Omental fat pad (tissue), 4 donors: ENCODE measurements around the gene ZBTB12. TPM values are rescaled to one million over a fixed set of nuclear protein-coding genes. Genes with fewer than 3 reads are reported as not detected.
"Not testable (repeated sequence)": the region's sequence is repeated elsewhere in the genome, so short reads cannot be mapped to it uniquely, and the experiment has no call there.

ENCODE experiments used
- ATAC-seq: fragments of 150-250 bp; one replicate; pipeline ENCODE4 v1.9.1; 2016; ENCODE audit warnings: mild to moderate bottlenecking, moderate library complexity; ENCODE audit not compliant: low FRiP score
- DNase-seq: peaks from one replicate; pipeline ENCODE4 v3.0.0-alpha.2; 2019; ENCODE audit warnings: low spot score
- total RNA-seq, 4 donors: library from RNA; depleted of rRNA; stranded (reverse); fragments of >200 nt; gene quantifications; one replicate each; pipeline ENCODE4 v1.1.0, GENCODE V29; 2016
- TF ChIP-seq, protein P1 (sequence below), 3 donors: fragments of 450-650 bp; IDR thresholded peaks; one replicate each; pipeline ENCODE4 v1.5.1; 2016 to 2017; ENCODE audit warnings: antibody characterized with exemption in 3 of 3, mild to moderate bottlenecking in 3 of 3, moderate library complexity in 2 of 3

Gene ZBTB12
- total RNA-seq, 4 donors from 2014 or later, result 0.48 to 1.9 (median 1.4) TPM

DNA sequence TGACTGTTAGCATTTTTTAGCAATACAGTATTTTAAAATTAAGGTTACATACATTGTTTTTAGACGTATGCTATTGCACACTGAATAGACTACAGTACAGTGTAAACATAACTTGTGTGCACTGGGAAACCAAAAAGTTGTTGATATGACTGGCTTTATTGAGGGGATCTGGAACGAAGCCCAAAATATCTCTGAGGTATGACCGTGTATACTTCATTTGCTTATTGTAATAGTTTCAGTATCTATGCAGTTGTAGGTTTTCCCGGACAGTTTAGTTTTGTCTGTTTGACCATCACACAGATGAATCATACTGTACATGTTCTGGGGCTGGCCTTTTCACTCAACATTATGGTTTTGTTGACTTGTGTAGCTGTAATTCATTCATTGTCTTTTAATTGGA is 6.9 kb upstream of the ZBTB12 start:
- ATAC-seq (no peak), DNase-seq (no peak)
- TF ChIP-seq, protein P1, sequence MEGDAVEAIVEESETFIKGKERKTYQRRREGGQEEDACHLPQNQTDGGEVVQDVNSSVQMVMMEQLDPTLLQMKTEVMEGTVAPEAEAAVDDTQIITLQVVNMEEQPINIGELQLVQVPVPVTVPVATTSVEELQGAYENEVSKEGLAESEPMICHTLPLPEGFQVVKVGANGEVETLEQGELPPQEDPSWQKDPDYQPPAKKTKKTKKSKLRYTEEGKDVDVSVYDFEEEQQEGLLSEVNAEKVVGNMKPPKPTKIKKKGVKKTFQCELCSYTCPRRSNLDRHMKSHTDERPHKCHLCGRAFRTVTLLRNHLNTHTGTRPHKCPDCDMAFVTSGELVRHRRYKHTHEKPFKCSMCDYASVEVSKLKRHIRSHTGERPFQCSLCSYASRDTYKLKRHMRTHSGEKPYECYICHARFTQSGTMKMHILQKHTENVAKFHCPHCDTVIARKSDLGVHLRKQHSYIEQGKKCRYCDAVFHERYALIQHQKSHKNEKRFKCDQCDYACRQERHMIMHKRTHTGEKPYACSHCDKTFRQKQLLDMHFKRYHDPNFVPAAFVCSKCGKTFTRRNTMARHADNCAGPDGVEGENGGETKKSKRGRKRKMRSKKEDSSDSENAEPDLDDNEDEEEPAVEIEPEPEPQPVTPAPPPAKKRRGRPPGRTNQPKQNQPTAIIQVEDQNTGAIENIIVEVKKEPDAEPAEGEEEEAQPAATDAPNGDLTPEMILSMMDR (IDR thresholded peaks at IDR 0.05), result no peak

DNA sequence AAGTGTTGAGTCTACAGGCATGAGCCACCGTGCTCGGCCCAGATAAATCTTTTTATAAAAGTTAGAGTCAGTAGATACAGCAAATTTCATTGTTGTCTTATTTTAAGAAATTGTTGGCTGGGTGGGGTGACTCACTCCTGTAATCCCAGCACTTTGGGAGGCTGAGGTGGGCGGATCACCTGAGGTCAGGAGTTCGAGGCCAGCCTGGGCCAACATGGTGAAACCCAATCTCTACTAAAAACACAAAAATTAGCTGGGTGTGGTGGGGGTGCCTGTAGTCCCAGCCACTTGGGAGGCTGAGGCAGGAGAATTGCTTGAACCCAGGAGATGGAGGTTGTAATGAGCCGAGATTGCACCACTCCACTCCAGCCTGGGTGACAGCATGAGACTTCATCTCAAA is 6.4 kb upstream of the ZBTB12 start:
- not testable (repeated sequence) for DNase-seq, ATAC-seq

DNA sequence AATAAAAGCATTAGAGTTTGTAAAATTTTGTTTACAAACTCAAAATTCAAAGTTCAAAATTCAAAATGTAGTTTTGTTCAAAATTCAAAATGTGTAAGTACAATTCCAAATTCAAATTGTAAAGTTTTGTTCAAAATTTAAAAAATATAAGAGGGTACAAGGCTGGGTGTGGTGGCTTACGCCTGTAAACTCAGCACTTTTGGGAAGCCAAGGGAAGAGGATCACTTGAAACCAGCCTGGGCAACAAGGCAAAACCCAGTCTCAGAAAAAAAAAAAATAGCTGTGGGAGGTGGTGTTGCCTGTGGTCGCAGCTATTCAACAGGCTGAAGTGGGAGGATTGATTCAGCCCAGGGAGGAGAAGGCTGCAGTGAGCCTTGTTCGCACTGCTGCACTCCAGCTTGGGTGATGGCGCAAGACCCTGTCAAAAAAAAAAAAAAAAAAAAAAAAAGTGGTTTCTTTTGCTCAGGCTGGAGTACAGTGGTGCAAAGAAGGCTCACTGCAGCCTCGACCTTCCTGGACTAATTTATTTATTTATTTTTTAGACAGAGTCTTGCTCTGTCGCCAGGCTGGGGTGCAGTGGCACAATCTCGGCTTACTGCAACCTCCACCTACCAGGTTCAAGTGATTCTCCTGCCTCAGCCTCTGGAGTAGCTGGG is 5.4 kb upstream of the ZBTB12 start:
- DNase-seq (no peak), ATAC-seq (peak; percentile 38)
- TF ChIP-seq, protein P1 (IDR thresholded peaks at IDR 0.05), result no peak

DNA sequence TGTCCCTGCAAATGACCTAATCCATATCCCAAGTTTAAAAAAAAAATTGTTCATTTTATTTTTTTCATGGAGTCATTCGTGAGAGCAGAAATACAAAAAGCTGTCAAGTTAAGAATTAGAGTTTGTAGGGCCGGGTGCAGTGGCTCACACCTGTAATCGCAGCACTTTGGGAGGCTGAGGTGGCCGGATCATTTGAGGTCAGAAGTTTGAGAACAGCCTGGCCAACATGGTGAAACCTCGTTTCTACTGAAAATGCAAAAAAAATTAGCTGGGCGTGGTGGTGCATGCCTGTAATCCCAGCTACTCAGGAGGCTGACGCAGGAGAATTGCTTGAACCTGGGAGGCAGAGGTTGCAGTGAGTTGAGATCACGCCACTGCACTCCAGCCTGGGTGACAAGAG is 4.8 kb upstream of the ZBTB12 start:
- not testable (repeated sequence) for ATAC-seq

DNA sequence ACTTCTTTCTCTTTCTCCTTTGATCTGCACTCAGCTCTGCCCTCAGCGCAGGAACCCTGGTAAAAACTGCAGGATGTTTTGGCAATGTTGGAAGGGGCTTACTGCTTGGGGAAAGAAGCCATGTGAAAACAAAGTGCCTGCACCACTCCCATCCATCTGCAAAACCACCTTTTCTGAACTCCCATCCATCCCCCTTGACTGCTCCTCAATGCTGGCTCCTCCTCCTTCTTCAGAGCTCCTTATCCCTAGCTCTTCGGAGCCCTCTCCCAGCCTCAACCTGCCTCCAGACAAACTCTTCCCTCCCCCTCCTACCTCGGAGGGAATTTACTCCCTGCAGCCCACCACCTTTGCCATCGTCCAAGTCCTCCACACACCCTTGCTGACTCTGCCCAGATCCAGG is 4.2 kb upstream of the ZBTB12 start:
- TF ChIP-seq, protein P1 (IDR thresholded peaks at IDR 0.05), result no peak
- DNase-seq (no peak), ATAC-seq (no peak)

More for the DNA sequence above, 4.8 kb upstream of the ZBTB12 start:
- DNase-seq, result not testable (repeated sequence)

DNA sequence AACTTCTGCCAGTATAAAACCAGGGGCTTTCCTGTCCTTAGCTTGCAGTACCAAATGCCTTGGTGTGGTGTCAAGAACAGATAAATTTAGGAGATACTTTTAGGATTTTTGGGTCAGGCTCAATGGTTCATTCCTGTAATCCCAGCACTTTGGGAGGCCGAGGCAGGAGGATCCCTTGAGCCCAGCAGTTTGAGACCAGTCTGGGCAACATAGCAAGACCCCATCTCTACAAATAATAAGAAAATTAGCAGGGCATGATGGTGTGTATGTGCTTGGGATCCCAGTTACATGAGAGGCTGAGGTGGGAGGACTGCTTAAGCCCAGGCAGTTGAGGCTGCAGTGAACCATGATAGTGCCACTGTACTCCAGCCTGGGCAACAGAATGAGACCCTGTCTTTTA is 3.2 kb upstream of the ZBTB12 start:
- TF ChIP-seq, protein P1 (IDR thresholded peaks at IDR 0.05), result no peak
- no peak for DNase-seq
- no peak for ATAC-seq

DNA sequence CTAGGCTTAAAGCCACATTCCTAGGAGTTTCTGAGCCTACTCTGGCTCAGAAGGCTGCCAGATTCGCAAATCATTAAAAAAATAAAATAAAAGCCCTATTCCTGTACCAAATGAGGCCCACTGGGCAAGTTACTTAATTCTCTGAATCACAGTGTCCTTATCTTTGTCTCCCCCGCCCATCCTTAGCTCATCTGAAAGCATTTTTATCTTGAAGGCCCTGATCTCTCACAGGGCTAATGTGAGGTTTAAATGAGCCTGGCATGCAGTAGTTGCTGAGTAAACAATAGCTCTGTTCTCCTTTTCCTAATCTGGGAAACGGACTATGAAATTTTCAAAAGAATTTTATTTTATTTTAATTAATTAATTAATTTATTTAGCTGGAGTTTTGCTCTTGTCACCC is 2.1 kb upstream of the ZBTB12 start:
- peak; percentile 47 for ATAC-seq
- TF ChIP-seq, protein P1 (IDR thresholded peaks at IDR 0.05), result no peak
- DNase-seq, result no peak

DNA sequence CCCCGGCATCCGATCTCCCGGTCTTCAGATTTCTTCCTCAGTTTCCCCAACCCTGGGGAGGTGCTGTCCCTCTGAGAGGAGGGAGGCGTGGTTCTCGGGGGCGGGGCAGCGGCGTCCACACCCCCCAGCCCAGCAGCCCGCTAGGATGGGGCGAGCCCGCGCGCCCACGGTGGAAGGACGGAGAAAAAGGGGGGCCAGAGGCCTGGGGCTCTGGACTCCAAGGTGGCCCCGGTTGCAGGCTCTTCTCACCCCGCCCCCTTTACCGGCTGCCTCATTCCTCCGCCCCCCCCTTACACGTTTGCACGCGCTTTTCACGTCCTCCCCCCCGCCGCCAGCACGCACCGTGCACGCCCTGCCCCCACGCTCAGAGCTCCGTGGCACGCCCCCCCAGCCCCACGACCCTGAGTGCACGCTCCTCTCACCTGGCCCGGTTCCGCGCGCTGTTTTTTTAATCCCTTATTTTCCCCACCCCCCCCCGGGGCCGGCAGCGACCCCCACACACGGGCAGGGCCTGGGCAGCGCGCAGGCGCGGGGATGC is 402 bp downstream of the ZBTB12 start:
- TF ChIP-seq, protein P1 (IDR thresholded peaks at IDR 0.05), result no peak
- ATAC-seq, result peak; percentile 20
- DNase-seq, result no peak
